GM21423 (cell line): ENCODE results near the gene MOV10.

Experiments
- ATAC-seq: cut with Tn5 transposase; IDR thresholded peaks from one replicate; pipeline ENCODE4 v1.9.1; 2021; ENCODE audit warnings: mild to moderate bottlenecking, moderate library complexity; ENCODE audit not compliant: unreplicated experiment

The MOV10 gene

DNA sequence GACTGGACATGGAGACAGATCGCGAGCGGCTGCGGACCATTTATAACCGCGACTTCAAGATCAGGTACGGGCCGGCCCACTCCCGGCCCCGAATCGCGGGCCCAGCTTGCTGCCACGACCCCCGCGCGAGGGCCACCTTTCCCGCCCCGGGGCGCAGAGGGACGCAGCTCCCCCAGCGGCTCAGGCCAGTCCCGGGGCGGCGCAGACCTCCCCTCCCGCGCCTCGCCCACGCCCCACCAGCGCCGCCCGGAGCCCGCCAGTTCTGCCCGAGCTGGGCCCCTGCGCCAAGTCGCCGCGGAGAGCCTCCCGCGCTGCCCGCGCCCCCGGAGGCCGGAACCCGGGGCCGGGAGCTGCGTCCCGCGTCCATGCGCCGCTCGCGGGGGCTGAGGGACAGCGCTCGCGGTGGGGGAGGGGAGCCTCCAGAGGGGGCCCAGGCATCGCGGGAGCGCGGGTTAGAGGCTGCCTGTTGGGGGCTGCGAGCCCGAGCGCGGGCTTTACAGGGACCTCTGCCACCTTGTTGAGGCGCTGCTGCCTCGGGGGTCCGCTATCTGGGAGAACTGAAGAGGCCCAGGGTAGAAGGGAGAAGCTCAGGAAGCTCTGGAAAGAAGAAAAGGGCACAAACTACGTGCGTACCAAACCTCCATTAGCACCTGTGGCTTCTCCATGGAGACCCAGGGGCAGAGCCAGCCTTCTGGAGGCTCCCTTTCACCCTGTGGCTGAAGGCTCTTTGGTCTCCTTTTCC is 698 bp downstream of the MOV10 start:
- peak; percentile 34 for ATAC-seq

DNA sequence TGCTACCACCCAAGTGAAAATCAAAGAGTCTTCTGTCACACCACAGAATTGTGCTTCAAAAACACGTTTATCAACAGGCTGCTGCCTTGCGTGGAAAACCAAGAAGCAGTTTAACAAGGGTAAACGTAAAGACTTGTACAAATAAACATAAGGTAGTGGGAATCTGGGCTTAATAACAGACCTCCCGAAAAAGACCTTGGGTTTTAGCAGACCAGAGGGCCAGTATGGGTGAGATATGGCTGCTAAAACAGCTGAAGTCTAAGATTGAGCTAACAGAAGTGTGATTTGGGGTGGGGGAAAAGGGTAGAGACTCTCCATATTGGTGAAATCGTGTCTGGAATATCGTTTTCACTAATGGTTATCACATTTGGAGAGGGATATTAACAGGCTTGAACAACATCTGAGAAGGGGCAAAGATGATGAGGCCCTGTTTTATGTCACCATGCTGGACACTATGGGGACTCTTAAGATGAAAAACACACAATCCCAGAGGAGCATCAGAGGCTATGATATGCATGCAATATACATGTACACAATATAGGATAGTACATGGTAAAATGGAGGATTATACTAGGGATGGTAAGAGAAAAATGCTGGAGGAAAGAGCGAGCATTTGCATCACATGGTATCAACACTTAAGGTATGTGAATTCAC is 1.4 kb downstream of the MOV10 start:
- no peak for ATAC-seq

DNA sequence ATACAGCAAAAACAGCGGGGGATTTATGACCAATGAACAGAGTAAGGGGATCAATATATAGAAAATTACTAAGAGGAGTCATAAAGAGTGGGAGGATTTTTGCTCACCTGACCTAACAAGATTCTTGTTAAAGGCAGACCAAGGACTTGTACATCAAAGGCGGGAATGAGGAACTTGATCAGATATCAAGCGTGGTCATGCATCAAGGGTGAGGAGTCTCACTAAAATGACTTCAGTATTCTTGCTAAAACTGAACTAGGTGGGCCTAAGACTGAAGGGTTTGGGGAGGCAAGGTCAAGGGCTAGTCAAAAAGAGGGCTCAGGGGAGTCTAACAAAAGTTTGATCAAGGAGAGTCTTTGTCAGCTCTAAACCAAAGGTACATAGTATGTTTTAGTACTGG is 2.1 kb downstream of the MOV10 start:
- ATAC-seq = no peak

DNA sequence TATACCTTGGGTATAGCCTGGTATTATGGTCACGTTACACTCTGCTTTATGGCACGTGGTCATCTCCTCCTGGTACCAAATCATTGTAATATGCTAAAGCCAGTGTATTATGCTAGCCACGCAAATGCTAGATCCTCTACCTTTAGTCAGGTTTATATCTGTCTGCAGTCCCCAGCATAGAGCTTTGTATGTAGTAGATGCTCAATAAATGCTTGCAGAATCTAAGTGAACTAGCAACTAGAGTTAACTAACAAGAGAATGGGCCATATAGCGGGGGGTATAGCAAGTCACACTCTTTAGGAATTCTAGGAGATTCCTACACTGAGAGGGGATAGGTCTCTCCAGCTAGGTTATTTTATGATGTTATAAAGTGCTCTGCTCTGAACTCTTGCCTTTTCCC is 3.0 kb downstream of the MOV10 start:
- ATAC-seq = no peak

DNA sequence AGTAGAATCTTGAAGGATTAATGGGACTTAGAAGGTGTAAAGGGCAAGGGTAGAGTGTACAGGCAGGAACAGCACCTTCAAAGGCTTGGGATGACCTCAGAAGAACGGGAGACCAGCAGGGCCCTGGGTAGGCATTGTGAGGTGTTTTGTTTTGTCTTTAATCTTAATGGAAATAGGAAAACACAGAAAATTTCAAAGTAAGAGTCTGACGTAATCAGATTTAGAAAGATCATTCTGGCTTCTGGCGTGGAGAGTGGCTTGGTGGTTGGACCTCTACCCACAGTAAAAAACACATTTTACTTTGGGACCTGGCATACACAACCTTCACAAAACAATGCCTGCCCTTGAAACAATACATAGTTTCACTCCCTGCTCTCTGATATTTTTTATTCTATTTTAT is 4.1 kb downstream of the MOV10 start:
- no peak for ATAC-seq

DNA sequence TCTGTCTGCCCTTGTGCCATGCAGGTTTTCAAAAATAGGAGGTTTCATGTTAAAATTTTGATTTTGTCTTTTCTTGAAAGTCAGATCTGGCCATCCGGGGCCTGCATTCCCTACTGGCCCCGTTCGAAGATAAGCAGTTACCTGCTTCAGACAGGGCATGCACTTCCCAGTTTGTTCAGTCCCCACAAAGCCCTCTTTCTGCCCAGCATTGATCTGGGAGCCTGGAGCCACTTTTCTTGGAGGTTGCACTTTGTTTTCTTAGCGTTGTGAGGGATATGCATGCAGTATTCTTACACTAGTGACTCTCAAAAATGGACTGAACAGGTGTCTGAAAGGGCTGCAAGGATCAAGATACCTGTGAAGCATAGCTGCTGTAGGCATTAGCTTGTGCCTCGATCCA is 11.5 kb downstream of the MOV10 start:
- no peak for ATAC-seq

DNA sequence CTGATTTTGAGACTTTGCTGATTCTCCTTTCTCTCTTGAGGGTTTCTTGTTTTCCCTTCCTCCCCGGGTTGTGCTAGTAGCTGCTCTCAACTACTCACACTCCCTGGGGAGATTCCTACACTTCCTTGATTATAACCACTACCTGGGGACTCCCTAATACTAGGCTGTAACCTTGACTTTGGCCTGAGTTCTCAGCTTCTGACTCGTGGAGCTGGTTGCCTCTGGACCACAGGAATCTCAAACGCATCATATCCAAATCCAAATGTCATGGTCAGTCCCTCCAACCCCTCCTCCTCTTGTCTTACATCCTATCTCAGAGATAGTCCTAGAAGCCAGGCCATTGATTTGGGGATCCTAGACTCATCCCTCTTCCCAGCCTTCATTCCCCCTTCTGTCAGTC is 12.0 kb downstream of the MOV10 start:
- ATAC-seq = no peak

DNA sequence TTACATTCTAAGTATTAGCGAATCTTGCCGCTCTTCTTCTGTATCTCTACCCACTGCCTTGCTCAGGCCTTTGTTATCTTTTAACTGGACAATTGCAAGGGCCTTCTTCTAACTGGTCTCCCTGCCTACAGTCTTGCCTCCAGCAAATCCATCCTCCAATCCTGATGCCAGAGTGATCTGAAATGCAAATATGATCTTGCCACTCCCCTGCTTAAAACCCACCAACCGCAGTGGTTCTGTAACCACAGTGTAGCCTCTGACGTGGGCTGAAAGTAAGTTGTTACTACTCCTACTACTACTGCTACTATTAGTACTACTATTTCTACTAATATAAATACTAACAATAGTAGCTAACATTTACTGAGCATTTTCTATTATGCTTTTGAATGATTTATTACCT is 12.4 kb downstream of the MOV10 start:
- ATAC-seq = no peak

DNA sequence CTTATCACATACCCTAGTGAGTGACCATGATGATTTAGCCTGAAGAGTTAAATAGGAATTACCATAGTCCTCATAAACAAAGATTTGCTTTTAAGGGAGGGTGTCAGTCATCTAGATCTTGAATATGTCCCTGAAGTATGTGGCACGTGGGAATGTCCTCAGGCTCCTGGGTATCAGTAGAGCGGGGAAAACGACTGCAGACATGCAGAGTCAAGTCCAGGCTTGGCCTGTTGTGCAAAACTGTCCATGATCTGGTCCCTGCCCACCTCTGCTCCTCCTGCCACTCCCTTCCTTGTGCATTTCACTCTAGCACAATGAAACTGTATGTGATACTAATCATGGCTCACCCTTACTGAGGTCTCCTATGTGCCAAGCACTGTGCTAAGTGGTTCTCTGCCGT is 12.9 kb downstream of the MOV10 start:
- no peak for ATAC-seq

DNA sequence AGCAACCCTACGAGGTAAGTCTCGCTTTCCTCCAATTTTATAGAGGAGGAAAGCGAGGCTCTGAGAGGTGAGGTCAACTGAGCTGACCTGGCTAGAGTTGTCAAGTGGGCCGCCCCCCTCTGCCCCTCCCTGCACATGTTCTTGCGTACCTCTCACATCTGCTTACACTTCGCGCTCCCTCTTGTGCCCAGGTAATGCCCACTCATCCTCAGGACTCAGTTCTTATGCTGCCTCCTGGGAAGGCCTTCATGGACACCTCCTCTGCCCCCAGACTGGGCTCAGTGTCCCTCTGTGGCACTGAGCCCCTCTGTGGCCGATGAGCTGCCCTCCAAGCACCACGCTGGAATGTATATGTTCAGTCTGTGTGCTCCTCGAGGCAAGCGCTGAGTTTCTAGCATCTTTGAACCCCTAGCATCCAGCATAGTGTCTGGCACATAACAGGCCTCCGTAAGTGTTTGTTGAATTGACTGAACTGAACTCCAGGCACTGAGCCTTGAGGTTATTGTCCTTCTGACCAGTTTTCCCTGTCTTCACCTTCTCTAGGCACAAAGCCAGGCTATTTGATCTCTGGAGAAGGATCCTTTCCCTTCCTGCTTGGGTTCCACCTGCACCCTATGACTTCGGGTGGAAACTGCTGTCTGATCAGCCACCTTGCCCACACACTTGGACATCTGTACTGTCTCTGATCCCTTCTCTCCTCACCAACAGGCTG is 13.5 kb downstream of the MOV10 start:
- no peak for ATAC-seq

DNA sequence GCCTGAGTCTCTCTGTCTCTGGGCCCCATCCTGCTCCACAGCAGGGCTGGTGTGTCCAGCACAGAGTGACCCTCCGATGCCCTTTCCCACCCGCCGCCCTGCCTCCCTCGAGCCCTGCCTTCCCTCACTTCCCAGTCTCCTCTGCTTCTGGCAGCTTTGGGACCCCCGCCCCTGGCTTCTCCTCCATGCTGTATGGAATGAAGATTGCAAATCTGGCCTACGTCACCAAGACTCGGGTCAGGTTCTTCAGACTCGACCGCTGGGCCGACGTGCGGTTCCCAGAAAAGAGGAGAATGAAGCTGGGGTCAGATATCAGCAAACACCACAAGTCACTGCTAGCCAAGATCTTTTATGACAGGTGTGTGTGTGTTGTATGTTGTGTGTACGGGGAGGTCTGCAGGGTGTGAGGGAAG is 14.3 kb downstream of the MOV10 start:
- no peak for ATAC-seq

DNA sequence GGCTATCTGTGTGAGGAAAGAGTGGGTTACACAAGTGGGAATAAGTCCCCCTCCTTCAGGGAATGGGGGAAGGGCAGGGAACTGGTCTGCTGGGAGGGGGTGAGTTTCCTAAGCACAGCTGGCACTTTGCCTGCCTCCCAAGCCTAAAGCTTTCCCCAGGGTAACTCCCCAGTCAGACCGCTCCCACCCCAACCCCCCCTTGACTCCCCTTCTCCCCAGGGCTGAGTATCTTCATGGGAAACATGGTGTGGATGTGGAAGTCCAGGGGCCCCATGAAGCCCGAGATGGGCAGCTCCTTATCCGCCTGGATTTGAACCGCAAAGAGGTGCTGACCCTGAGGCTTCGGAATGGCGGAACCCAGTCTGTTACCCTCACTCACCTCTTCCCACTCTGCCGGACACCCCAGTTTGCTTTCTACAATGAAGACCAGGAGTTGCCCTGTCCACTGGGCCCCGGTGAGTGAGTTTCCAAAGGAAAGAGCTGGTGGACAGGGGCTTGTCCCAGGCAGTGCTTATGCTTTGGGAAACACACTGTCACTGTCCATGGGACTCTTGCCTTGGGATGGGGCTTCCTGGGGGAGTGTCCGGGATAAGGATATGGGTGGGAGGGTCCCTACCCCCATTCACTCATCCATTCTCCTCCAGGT is 14.9 kb downstream of the MOV10 start:
- no peak for ATAC-seq

DNA sequence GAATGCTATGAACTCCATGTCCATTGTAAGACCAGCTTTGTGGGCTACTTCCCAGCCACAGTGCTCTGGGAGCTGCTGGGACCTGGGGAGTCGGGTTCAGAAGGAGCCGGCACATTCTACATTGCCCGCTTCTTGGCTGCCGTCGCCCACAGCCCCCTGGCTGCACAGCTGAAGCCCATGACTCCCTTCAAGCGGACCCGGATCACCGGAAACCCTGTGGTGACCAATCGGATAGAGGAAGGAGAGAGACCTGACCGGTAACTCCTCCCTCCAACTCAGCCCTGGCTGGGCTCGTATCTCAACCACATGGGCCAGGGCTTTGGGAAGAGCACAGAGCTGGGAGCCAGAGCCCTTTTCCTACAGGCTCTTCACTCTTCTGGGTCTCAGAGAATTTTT is 15.4 kb downstream of the MOV10 start:
- ATAC-seq = no peak

DNA sequence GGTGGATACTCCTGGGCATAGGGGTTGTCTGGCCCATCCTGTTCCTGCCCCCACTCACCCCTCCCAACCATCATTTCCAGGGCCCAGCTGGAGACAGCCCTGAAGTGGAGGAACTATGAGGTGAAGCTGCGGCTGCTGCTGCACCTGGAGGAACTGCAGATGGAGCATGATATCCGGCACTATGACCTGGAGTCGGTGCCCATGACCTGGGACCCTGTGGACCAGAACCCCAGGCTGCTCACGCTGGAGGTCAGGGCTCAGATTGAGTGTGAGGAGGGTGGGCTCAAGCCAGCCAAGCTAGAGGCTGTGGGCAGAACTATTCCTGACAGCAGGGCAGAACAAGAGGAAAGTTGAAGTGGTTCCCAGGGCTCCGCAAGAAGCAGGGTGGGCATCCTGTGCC is 18.2 kb downstream of the MOV10 start:
- no peak for ATAC-seq

DNA sequence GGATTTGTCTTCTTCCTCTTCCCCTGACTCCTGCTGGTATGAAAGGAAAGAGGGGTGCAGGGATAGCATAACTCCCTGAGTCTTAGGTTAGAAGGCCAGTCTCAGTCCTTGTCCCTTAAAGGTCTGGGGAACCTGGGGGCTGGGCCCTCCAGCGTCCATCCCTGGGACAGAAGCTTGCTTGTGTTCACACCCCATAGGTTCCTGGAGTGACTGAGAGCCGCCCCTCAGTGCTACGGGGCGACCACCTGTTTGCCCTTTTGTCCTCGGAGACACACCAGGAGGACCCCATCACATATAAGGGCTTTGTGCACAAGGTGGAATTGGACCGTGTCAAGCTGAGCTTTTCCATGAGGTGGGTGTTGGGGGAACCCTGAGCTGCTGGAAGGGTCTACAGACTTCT is 19.4 kb downstream of the MOV10 start:
- no peak for ATAC-seq

DNA sequence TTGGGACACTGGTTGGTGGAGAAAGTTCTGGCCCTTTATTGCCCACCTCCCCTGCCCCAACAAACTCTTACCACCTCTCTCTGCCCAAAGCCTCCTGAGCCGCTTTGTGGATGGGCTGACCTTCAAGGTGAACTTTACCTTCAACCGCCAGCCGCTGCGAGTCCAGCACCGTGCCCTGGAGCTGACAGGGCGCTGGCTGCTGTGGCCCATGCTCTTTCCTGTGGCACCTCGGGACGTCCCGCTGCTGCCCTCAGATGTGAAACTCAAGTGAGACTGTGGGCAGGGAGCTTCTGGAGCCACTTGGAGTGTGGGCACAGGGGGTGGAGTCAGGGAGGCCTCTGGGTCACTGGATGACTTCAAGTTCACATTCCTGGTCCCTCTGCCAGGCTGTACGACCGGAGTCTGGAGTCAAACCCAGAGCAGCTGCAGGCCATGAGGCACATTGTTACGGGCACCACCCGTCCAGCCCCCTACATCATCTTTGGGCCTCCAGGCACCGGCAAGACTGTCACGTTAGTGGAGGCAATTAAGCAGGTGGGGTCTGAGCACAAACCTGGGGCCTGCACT is 20.0 kb downstream of the MOV10 start:
- ATAC-seq = no peak

DNA sequence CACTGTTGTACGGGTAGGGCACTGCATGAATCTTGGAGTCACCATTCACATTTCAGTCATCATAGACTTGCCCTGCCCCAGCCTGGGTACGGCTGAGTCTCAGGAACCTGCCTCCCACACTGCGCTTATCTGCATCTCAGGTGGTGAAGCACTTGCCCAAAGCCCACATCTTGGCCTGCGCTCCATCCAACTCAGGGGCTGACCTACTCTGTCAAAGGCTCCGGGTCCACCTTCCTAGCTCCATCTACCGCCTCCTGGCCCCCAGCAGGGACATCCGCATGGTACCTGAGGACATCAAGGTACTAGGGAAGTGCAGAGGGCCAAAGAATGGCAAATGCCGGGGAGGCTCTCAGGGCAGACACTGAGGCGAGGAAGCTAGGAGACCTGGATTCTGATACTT is 20.8 kb downstream of the MOV10 start:
- ATAC-seq = no peak

DNA sequence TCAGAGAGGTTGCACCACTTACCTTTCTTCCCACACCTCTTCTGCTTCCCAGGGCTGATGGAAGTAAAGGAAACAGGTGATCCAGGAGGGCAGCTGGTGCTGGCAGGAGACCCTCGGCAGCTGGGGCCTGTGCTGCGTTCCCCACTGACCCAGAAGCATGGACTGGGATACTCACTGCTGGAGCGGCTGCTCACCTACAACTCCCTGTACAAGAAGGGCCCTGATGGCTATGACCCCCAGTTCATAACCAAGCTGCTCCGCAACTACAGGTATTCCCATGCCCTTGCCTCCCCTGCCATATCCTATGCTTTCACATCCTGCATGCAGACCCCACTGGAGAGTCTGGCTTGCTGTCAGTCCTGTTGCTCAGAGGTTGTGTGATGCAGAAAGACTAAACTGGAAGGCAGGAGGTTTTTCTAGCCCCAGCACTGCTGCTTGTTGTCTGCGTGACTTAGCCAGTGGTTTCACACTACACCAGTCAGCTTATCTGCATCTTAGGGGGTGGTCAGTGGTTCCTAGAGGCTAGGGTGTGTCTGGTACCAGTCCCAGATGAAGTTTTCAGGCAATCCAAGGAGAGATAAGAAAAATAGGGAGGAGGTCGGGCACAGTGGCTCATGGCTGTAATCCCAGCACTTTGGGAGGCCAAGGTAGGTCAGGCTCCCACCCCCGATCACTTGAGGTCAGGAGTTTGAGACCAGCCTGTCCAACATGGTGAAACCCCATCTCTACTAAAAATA is 22.3 kb downstream of the MOV10 start:
- no peak for ATAC-seq

DNA sequence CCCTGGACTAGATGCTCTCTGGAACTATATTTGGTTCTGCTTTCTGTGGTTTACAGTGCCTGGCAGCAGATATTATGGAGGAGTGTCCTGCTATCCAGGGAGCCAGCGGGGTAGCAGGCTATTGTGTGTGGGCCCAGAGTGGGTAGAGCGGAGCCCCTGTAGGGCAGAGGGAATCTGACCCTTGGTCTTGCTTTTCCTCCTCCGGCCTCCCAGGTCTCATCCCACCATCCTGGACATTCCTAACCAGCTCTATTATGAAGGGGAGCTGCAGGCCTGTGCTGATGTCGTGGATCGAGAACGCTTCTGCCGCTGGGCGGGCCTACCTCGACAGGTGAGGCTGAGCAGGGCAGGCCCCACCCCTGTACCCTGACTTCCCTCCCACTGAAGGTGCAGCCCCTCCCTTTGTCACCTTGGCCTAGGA is 23.3 kb downstream of the MOV10 start:
- ATAC-seq = no peak
